SK-N-SH treated with all-trans-retinoic acid at 6 μM for 48 hours (cell line): ENCODE measurements around the gene FBXL17.

Experiments
- ARNTL ChIP-seq: fragments of 450-650 bp; formaldehyde crosslinking; IDR thresholded peaks from 2 replicates; pipeline ENCODE4 v1.5.0; 2020; ENCODE audit warnings: low read depth, mild to moderate bottlenecking, moderate library complexity, borderline replicate concordance
- BACH2 ChIP-seq: fragments of 250-450 bp; sonication (Bioruptor Pico); IDR thresholded peaks from 2 replicates; pipeline ENCODE4 v1.9.0; 2021; ENCODE audit warnings: mild to moderate bottlenecking, borderline replicate concordance
- GLIS3 ChIP-seq: fragments of 250-450 bp; sonication (Bioruptor Pico); IDR thresholded peaks from 2 replicates; pipeline ENCODE4 v1.5.0; 2020; ENCODE audit warnings: mild to moderate bottlenecking, moderate library complexity
- ISL1 ChIP-seq: fragments of 250-450 bp; sonication (Bioruptor Pico); IDR thresholded peaks from 2 replicates; pipeline ENCODE4 v2.1.2; 2022; ENCODE audit warnings: mild to moderate bottlenecking, moderate library complexity
- SNAI2 ChIP-seq: fragments of 250-450 bp; sonication (Bioruptor Pico); IDR thresholded peaks from 2 replicates; pipeline ENCODE4 v1.5.0; 2020; ENCODE audit warnings: mild to moderate bottlenecking, moderate library complexity
- ZFP3 ChIP-seq: fragments of 250-450 bp; sonication (Bioruptor Pico); IDR thresholded peaks from 2 replicates; pipeline ENCODE4 v1.5.0; 2020; ENCODE audit warnings: mild to moderate bottlenecking, moderate library complexity
- ZFP30 ChIP-seq: fragments of 450-650 bp; formaldehyde crosslinking; IDR thresholded peaks from 2 replicates; pipeline ENCODE4 v1.5.0; 2022; ENCODE audit warnings: mild to moderate bottlenecking, moderate library complexity
- ZNF8 ChIP-seq: fragments of 450-650 bp; formaldehyde crosslinking; IDR thresholded peaks from 2 replicates; pipeline ENCODE4 v1.5.0; 2020; ENCODE audit warnings: mild to moderate bottlenecking, moderate library complexity
- TF ChIP-seq, protein P1 (sequence below): fragments of 250-450 bp; sonication (Bioruptor Pico); IDR thresholded peaks from 2 replicates; pipeline ENCODE4 v1.8.0; 2020; ENCODE audit warnings: mild to moderate bottlenecking, moderate library complexity, borderline replicate concordance

DNA sequence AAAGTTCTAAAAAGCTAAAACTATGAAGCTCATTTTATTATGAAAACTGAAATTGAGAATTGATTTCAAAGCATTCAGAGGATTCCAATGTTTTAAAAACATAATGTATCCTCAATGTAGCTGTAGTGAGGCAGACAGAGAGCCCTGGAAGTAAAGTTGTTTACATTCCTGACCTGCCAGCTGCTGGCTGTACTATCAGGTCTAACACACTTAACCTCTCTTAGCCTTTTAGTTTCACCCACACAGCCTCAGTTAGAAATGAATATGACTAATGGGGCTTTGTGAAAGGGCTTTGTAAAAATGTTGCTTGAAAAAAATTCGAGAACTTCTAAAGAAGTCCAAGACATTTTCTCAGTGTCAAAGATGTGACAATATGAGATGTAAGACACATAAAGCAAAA lies 122.6 kb downstream of the FBXL17 start:
- TF ChIP-seq, protein P1, sequence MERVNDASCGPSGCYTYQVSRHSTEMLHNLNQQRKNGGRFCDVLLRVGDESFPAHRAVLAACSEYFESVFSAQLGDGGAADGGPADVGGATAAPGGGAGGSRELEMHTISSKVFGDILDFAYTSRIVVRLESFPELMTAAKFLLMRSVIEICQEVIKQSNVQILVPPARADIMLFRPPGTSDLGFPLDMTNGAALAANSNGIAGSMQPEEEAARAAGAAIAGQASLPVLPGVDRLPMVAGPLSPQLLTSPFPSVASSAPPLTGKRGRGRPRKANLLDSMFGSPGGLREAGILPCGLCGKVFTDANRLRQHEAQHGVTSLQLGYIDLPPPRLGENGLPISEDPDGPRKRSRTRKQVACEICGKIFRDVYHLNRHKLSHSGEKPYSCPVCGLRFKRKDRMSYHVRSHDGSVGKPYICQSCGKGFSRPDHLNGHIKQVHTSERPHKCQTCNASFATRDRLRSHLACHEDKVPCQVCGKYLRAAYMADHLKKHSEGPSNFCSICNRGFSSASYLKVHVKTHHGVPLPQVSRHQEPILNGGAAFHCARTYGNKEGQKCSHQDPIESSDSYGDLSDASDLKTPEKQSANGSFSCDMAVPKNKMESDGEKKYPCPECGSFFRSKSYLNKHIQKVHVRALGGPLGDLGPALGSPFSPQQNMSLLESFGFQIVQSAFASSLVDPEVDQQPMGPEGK (CRISPR knock-in tag) = no peak
- TF ChIP-seq ARNTL (CRISPR knock-in tag) (no peak), BACH2 (CRISPR knock-in tag) (no peak), ZFP3 (CRISPR knock-in tag) (no peak), ZFP30 (CRISPR knock-in tag) (no peak), GLIS3 (CRISPR knock-in tag) (no peak), SNAI2 (CRISPR knock-in tag) (no peak), ISL1 (no peak), ZNF8 (CRISPR knock-in tag) (no peak)
